Spinal cord (tissue), 10 donors: Measurements from ENCODE around the gene TBC1D1. TPM values are rescaled to one million over a fixed set of nuclear protein-coding genes. Genes with fewer than 3 reads are reported as not detected.
A peak's percentile ranks its signal among the peaks of the same experiment; 100 is the strongest.

Experiments
- DNase-seq, 6 donors: peaks; one replicate each; pipeline versions ENCODE4 v3.0.0 to v3.0.0-alpha.2; 2013 to 2015; ENCODE audit warnings: low spot score in 6 of 6, low read depth in 4 of 6
- H3K27ac ChIP-seq: one replicate; pipeline ENCODE4 v1.5.1; 2013; ENCODE audit warnings: low read depth, low read length, control low read depth
- H3K27me3 ChIP-seq: one replicate; pipeline ENCODE4 v1.6.1; 2013; ENCODE audit warnings: low read length; ENCODE audit not compliant: control insufficient read depth, insufficient read depth
- H3K36me3 ChIP-seq: one replicate; pipeline ENCODE4 v1.6.1; 2013; ENCODE audit warnings: low read length; ENCODE audit not compliant: control insufficient read depth, insufficient read depth
- H3K4me1 ChIP-seq: one replicate; pipeline ENCODE4 v1.6.1; 2013; ENCODE audit warnings: low read length; ENCODE audit not compliant: control insufficient read depth, insufficient read depth
- H3K4me3 ChIP-seq: one replicate; pipeline ENCODE4 v1.5.1; 2013; ENCODE audit warnings: low read depth, low read length, control low read depth
- H3K9me3 ChIP-seq: one replicate; pipeline ENCODE4 v1.6.1; 2013; ENCODE audit warnings: low read length; ENCODE audit not compliant: control insufficient read depth, insufficient read depth
- WGBS: methylation state at CpG from one replicate; pipeline ENCODE4 v1.1.5; 2013; ENCODE audit warnings: missing lambda C conversion rate; ENCODE audit not compliant: insufficient coverage; 5-methylcytosine and 5-hydroxymethylcytosine counted together
- polyA plus RNA-seq, 2 donors: library from polyadenylated mRNA; unstranded; fragments of 120-200 nt; gene quantifications; one replicate each; pipeline ENCODE4 v1.2.1, GENCODE V29; 2013; ENCODE audit not compliant: insufficient read length in 2 of 2
- total RNA-seq, 2 donors: library from RNA; depleted of rRNA in 1 of 2; stranded (reverse); fragments of 120-200 nt in 1 of 2; fragments of >200 nt in 1 of 2; gene quantifications; one replicate each; pipeline versions ENCODE4 v1.2.3 to v1.2.4, GENCODE V29; 2013 to 2014
- donor health status: healthy.

TBC1D1 gene
- total and polyA plus RNA-seq, 4 donors: 49.0 to 59.0 (median 53.9) TPM

DNA sequence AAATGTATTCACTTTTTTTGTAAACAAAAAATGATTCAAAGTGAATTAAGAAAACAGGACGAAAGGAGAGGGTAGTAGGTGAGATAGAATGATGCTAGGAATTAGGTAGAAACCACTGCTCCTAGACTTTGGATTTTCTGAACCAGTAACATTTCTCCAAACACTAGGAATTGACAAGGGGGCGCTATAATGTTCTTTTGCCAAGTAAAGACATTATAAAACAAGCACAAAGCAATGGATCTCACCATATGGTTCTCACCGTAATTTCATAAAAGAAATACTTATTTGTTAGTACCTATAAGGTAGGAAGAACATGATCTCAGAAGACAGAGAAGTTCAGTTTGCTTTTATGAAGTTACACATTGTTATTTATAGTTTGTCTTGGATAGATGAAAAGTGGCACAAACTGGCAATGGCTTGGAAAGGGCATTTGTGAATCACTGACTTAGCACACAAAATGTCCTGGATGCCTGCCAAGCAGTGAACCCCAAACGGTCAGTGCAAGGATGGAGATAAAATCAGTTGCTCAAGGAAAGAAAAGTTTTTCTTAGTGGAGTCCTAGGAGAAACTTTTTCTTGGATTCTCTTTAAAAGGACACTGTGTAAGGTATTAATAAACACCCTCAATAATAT is 8.1 kb upstream of the TBC1D1 start:
- H3K27me3 ChIP-seq: no peaks in the 10 kb centered on the region
- H3K9me3 ChIP-seq: no peaks in the 10 kb centered on the region
- H3K27ac ChIP-seq: no peak overlapping the region
- H3K36me3 ChIP-seq: no peaks in the 10 kb centered on the region
- H3K4me1 ChIP-seq: no peaks in the 10 kb centered on the region
- no peak for DNase-seq
- WGBS: no CpG with 5 or more reads among the region's 4 CpGs
- H3K4me3 ChIP-seq: no peak overlapping the region

DNA sequence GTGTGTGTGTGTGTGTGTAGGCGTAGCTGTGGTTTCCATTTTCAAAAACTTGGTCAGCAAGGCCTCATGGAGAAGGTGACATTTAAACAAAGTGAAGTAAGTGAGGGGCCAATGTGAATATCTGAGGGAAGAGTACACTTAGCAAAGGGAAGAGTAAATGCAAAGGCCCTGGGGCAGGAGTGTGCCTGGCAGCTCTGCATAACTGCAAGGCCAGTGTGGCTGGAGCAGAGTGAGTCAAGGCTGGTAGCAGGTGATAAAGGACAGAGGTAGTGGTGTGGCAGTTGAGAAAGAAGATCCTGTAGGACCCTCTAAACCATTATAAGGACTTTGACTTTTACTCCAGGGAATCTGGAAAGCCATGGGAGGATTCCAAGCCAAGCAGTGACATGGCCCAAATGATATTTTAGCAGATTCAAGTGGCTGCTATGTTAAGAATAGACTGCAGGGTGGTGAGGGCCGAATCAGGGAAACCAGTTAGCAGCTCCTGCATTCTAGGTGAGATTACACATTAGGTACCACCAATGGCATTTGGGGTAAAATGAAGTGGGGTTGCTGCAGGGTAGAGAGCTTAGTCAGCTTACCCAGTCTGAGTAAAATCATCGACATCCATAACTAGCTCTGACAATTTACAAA is 5.9 kb upstream of the TBC1D1 start:
- peaks cover 5% of the 10 kb centered on the region for H3K4me1 ChIP-seq
- no peaks in the 10 kb centered on the region for H3K36me3 ChIP-seq
- H3K4me3 ChIP-seq: no peak overlapping the region
- DNase-seq: no peak
- no peak overlapping the region for H3K27ac ChIP-seq
- H3K27me3 ChIP-seq: peaks cover 3% of the 10 kb centered on the region
- 100% methylated on average over 1 of the region's 3 CpGs for WGBS
- no peaks in the 10 kb centered on the region for H3K9me3 ChIP-seq

DNA sequence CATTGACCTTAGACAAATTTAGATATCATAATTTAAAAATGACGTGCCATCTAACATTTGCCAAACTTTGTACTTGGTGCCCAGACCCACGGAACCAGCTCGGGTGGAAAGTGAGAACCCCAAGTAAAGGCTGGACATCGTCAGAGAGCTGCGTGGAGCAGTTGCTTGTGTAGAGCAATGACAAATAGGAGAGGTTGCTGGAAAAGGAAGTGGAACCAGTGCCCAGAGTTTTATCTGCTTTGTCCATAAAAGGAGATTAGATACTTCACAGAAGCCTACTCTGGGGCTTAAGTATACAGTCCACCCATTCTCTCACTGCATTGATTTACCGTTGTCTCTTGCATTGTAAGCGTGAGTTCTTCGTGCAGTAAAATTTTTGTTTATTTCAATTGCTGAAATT is 5.4 kb upstream of the TBC1D1 start:
- H3K36me3 ChIP-seq: no peaks in the 10 kb centered on the region
- no peak overlapping the region for H3K27ac ChIP-seq
- H3K4me1 ChIP-seq: peaks cover 10% of the 10 kb centered on the region
- H3K27me3 ChIP-seq: peaks cover 8% of the 10 kb centered on the region
- H3K9me3 ChIP-seq: no peaks in the 10 kb centered on the region
- no peak overlapping the region for H3K4me3 ChIP-seq
- 68% methylated on average over 4 of the region's 8 CpGs for WGBS
- DNase-seq: no peak

DNA sequence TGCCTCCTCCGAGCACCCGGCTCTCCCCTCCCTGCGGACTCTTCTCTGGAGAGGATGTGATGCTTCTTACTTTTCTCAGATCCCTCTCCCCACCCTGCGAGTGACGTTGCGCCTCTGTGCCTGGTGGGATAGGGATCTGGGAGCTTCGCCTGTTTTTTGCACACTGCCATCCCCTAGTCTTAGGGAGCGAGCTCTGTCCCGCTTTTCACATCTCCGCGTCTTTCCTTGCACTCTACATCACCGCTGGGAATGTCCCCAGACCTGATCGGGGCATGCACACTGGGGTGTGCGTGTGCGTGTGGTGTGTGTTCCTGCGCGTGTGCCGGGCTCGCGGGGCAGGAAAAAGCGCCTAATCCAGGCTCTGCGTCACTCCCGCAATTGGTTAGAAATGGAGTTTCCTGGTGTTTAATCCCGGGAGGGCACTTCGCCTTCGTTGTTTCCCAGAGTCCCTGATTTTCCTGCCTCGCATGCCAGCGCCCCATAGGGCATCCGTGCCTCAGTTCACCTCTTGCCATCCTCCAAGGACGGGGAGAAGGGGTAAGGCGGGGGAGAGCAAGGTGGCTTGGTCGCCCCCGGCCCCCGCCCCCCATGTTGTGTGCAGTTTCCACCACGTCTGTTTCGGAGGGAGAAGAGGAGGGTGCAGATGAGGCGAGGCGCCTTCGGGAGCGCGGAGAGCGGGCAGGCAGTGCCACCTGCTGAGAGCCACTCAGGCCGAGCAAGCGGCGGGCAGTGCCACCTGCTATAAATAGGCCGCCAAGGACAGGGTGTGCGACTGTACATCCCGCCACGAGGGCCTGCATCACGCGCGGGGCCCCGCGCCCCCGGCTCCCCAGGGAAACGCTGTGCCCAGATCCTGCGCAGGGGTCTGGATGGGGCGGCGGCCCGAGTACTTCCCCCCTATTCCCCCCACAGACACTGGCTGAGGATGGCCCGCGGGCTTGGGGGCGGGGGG is 759 bp upstream of the TBC1D1 start:
- WGBS: 0% methylated on average over 38 of the region's 63 CpGs

DNA sequence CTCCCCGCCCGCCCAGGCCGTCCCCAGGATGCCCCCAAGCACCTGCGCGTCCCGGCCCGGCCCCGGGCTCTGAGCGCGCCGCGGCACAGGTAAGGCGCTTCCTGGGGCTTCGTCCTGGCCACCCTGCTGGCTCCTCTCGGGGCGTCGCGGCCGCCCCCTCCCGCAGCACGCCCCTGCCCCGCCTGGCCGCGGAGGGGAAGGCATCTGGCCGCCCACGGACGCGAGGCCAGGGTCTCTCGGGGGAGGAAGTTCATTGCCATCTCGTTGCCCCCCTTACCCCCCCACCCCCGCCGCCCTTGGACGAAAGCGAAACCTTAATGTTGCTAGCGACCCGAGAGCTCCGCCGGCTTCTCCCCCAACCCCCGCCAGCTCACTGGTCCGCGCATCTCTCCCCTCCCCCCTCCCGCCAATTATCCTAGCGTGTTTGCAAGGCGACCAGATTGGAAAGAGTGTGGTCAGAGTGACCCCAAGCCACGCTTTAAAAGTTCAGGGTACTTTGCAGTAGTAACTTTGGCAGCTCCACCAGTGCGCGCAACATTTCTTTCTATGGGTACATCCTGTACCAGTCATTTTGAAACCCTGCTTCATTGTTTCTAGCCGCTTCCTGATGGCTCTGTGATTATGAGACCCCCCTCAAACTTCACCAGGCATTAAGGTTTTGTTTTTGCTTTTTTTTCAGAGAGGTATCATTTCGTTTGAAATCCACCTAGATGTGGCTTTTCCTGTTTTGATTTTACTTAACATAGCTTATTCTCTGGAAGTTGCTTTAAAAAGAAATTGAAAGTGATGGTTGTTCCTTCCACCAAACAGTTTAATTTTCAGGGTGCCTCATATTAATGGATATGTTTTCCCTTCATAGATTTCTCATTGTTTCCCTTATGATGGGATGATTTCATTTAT is 626 bp downstream of the TBC1D1 start:
- Histone ChIP-seq H3K4me1 (peaks cover 13% of the 10 kb centered on the region), H3K36me3 (no peaks in the 10 kb centered on the region), H3K4me3 (peak overlapping the region; percentile 56), H3K27me3 (peaks cover 13% of the 10 kb centered on the region), H3K27ac (no peak overlapping the region), H3K9me3 (no peaks in the 10 kb centered on the region)
- 0% methylated on average over 29 of the region's 49 CpGs for WGBS
- peak in 2 of 6 donors; percentile 40 to 48 for DNase-seq

More for the DNA sequence above, 759 bp upstream of the TBC1D1 start:
- Histone ChIP-seq H3K9me3 (no peaks in the 10 kb centered on the region), H3K4me3 (peak overlapping the region; percentile 56), H3K36me3 (no peaks in the 10 kb centered on the region), H3K27me3 (peaks cover 13% of the 10 kb centered on the region), H3K27ac (peak overlapping the region; percentile 33), H3K4me1 (peaks cover 13% of the 10 kb centered on the region)
- peak in 2 of 6 donors; percentile 73 to 78 for DNase-seq

DNA sequence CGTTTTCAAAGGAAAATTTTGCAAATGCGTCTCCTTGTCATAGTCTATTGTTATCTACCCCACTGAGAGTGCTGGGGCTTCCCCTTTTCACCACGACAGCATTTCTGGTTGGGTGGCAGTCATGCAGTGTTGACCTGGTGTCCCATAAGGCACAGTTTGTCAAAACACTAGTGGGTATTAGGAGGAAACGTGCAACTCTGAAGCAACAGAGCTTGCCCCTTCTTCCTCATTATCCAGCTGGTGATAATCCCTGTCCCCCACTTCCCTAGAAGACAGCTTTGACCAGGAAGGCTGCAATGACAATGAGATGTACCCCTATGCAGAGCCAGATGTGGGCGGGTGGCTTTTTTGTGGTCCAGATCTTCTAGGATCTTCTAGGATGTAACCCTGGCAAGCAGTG is 1.8 kb downstream of the TBC1D1 start:
- no peak for DNase-seq

DNA sequence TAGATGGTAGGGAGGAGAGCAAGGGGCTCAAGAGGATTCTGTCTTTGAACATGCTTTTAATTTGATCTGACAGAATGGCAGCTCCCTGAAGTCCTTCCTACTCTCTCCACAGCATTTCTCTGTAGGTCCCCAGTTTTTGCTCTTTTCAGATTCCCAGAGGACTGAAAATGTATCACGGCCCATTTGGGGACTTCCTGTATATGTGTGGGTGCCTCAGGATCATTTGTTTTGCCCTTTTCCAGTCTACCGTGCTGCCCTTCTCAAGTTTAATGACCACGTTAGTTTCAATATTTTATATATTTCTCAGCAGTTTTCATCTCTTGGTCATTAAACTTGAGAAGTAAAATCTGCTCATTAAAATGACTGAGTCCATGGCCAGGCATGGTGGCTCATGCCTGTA is 2.3 kb downstream of the TBC1D1 start:
- no peak overlapping the region for H3K4me3 ChIP-seq
- no CpG with 5 or more reads among the region's 3 CpGs for WGBS
- no peak overlapping the region for H3K27ac ChIP-seq
- H3K36me3 ChIP-seq: no peaks in the 10 kb centered on the region
- no peak for DNase-seq
- no peaks in the 10 kb centered on the region for H3K9me3 ChIP-seq
- peaks cover 13% of the 10 kb centered on the region for H3K4me1 ChIP-seq
- peaks cover 13% of the 10 kb centered on the region for H3K27me3 ChIP-seq

More for the DNA sequence above, 1.8 kb downstream of the TBC1D1 start:
- no peaks in the 10 kb centered on the region for H3K36me3 ChIP-seq
- H3K27me3 ChIP-seq: peaks cover 13% of the 10 kb centered on the region
- H3K27ac ChIP-seq: no peak overlapping the region
- no peaks in the 10 kb centered on the region for H3K9me3 ChIP-seq
- WGBS: 86% methylated on average over 2 of the region's 5 CpGs
- H3K4me1 ChIP-seq: peaks cover 13% of the 10 kb centered on the region
- H3K4me3 ChIP-seq: no peak overlapping the region

DNA sequence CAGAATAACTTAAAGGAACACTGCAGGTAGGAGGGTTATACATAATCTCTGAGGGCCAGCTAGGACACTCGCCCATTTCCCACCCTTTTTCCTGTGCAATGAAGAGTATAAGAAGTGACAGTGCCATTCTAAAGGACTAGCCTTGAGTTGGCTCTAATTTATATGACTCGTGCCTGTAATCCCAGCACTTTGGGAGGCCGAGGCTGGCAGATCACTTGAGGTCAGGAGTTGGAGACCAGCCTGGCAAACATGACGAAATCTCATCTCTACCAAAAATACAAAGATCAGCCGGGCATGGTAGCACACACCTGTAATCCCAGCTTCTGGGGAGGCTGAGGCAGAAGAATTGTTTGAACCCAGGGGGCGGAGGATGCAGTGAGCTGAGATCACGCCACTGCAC is 4.4 kb downstream of the TBC1D1 start:
- no peak for DNase-seq
- Histone ChIP-seq H3K4me3 (no peak overlapping the region), H3K36me3 (no peaks in the 10 kb centered on the region), H3K9me3 (no peaks in the 10 kb centered on the region), H3K27me3 (peaks cover 8% of the 10 kb centered on the region), H3K4me1 (peaks cover 6% of the 10 kb centered on the region), H3K27ac (no peak overlapping the region)
- WGBS: 94% methylated on average over 2 of the region's 7 CpGs
